ENCODE measurements around the gene KISS1R.
A peak's percentile ranks its signal among the peaks of the same experiment; 100 is the strongest.

KISS1R gene

GRCh38 chr19:917323-918151 lies at the start of gene KISS1R:
TSS of gene KISS1R (plus strand) at chr19:917333. CDS start at chr19:917503, 170 bp downstream.
- FAIRE-seq (no peak), DNase-seq (ENCODE audit: insufficient read length, low spot score) (no peak)
- no peak for TF ChIP-seq POLR2A (IDR thresholded peaks at IDR 0.05; ENCODE audit: low read depth, low read length)

GRCh38 chr19:867855-868457 lies 49.2 kb upstream of the KISS1R start:
- DNase-seq (ENCODE audit: insufficient read length, low spot score) (no peak), FAIRE-seq (no peak)
- TF ChIP-seq POLR2A (IDR thresholded peaks at IDR 0.05; ENCODE audit: low read depth, low read length): no peak

- DNase-seq (ENCODE audit: insufficient read length, low spot score) (no peak), FAIRE-seq (no peak)
- TF ChIP-seq POLR2A (IDR thresholded peaks at IDR 0.05; ENCODE audit: low read depth, low read length): no peak
Measured at GRCh38 chr19:868458-869244, 48.5 kb upstream of the KISS1R start.

- DNase-seq (ENCODE audit: insufficient read length, low spot score): peak; percentile 89
- peak; percentile 23 for FAIRE-seq
- no peak for TF ChIP-seq POLR2A (IDR thresholded peaks at IDR 0.05; ENCODE audit: low read depth, low read length)
Measured at GRCh38 chr19:869245-870177, 47.6 kb upstream of the KISS1R start.

GRCh38 chr19:870314-870713 lies 46.8 kb upstream of the KISS1R start:
- no peak for DNase-seq (ENCODE audit: insufficient read length, low spot score)
- FAIRE-seq: no peak
- TF ChIP-seq POLR2A (IDR thresholded peaks at IDR 0.05; ENCODE audit: low read depth, low read length): no peak

- TF ChIP-seq POLR2A (IDR thresholded peaks at IDR 0.05; ENCODE audit: low read depth, low read length): no peak
- DNase-seq (ENCODE audit: insufficient read length, low spot score) (no peak), FAIRE-seq (no peak)
Measured at GRCh38 chr19:870963-871401, 46.2 kb upstream of the KISS1R start.

- FAIRE-seq (no peak), DNase-seq (ENCODE audit: insufficient read length, low spot score) (no peak)
- TF ChIP-seq POLR2A (IDR thresholded peaks at IDR 0.05; ENCODE audit: low read depth, low read length): no peak
Measured at GRCh38 chr19:871446-872265, 45.5 kb upstream of the KISS1R start.

- DNase-seq (ENCODE audit: insufficient read length, low spot score): peak; percentile 92
Measured at GRCh38 chr19:872266-872951, 44.7 kb upstream of the KISS1R start.

GRCh38 chr19:873084-873483 lies 44.0 kb upstream of the KISS1R start:
- DNase-seq (ENCODE audit: insufficient read length, low spot score) (peak; percentile 82), FAIRE-seq (no peak)
- TF ChIP-seq POLR2A (IDR thresholded peaks at IDR 0.05; ENCODE audit: low read depth, low read length): no peak

More at GRCh38 chr19:872266-872951, 44.7 kb upstream of the KISS1R start:
- TF ChIP-seq POLR2A (IDR thresholded peaks at IDR 0.05; ENCODE audit: low read depth, low read length): no peak
- FAIRE-seq: no peak

GRCh38 chr19:873561-874041 lies 43.5 kb upstream of the KISS1R start:
- TF ChIP-seq POLR2A (IDR thresholded peaks at IDR 0.05; ENCODE audit: low read depth, low read length): no peak
- DNase-seq (ENCODE audit: insufficient read length, low spot score) (no peak), FAIRE-seq (no peak)

GRCh38 chr19:875265-875879 lies 41.8 kb upstream of the KISS1R start:
- TF ChIP-seq POLR2A (IDR thresholded peaks at IDR 0.05; ENCODE audit: low read depth, low read length): no peak
- DNase-seq (ENCODE audit: insufficient read length, low spot score): no peak
- FAIRE-seq: no peak
